ENCODE measurements around the gene IL31RA. TPM values are rescaled to one million over a fixed set of nuclear protein-coding genes. Genes with fewer than 3 reads are reported as not detected.
A peak's percentile ranks its signal among the peaks of the same experiment; 100 is the strongest.
"Not testable (repeated sequence)": the region's sequence is repeated elsewhere in the genome, so short reads cannot be mapped to it uniquely, and the experiment has no call there.

The IL31RA gene
- polyA plus RNA-seq, 2 of the 4 experiments (the other 2 are of a cell fraction): 0.94 to 2.0 TPM

GRCh38 chr5:55936100-55936693, 85.0 kb downstream of the IL31RA start:
- Histone ChIP-seq H3K9me3 (no peaks in the 10 kb centered on the region), H3K4me3 (no peak overlapping the region), H3K4me2 (peak overlapping the region; percentile 18; the same call in 2 of the 3 replicates), H3K4me1 (peaks cover 64% of the 10 kb centered on the region), H3K27ac (peak overlapping the region; percentile 87 to 93)
- TF ChIP-seq NR3C1 (IDR thresholded peaks at IDR 0.05): no peak
- no peak for TF ChIP-seq ZFP36 (IDR thresholded peaks at IDR 0.05; ENCODE audit: borderline replicate concordance, partially characterized antibody)
- no peak for TF ChIP-seq HOXA7 (CRISPR knock-in tag; IDR thresholded peaks at IDR 0.05)
- no peak for TF ChIP-seq CHD2 (IDR thresholded peaks at IDR 0.05; ENCODE audit: low read length, partially characterized antibody)
- TF ChIP-seq ELK1 (IDR thresholded peaks at IDR 0.05; ENCODE audit: low read depth, low read length): no peak
- peak; percentile 97 for TF ChIP-seq SMC3 (IDR thresholded peaks at IDR 0.05)
- TF ChIP-seq RAD21 (conservative IDR thresholded peaks at IDR 0.05 in 1 of 2, IDR thresholded peaks at IDR 0.05 in 1 of 2): peak; percentile 96 to 98
- no peak for TF ChIP-seq KDM5A (IDR thresholded peaks at IDR 0.05)
- no peak for TF ChIP-seq MAZ (IDR thresholded peaks at IDR 0.05; ENCODE audit: borderline replicate concordance, low read depth, low read length)
- no peak for TF ChIP-seq RFX5 (IDR thresholded peaks at IDR 0.05)
- TF ChIP-seq CTCF (IDR thresholded peaks at IDR 0.05): peak; percentile 99
- no peak for TF ChIP-seq HEYL (CRISPR knock-in tag; IDR thresholded peaks at IDR 0.05)
- TF ChIP-seq ESRRA (IDR thresholded peaks at IDR 0.05; ENCODE audit: borderline replicate concordance, low read length): no peak
- no peak for TF ChIP-seq EP300 (IDR thresholded peaks at IDR 0.05)
- TF ChIP-seq JUNB (IDR thresholded peaks at IDR 0.05): no peak
- no peak for TF ChIP-seq MYC (IDR thresholded peaks at IDR 0.05; ENCODE audit: borderline replicate concordance, low read length)
- TF ChIP-seq USF2 (IDR thresholded peaks at IDR 0.05): no peak
- TF ChIP-seq BCL3 (IDR thresholded peaks at IDR 0.05): no peak
- no peak for TF ChIP-seq NFE2L2 (conservative IDR thresholded peaks at IDR 0.05; ENCODE audit: low read length)
- TF ChIP-seq BHLHE40 (IDR thresholded peaks at IDR 0.05; ENCODE audit: low read depth, low read length): no peak
- TF ChIP-seq RNF2 (IDR thresholded peaks at IDR 0.05; ENCODE audit: borderline replicate concordance, low read depth): no peak
- no peak for TF ChIP-seq TFCP2L1 (CRISPR knock-in tag; IDR thresholded peaks at IDR 0.05)
- no peak for TF ChIP-seq RARB (CRISPR knock-in tag; IDR thresholded peaks at IDR 0.05)
- no peak for TF ChIP-seq CHD4 (IDR thresholded peaks at IDR 0.05; ENCODE audit: borderline replicate concordance)
- TF ChIP-seq JUN (IDR thresholded peaks at IDR 0.05): peak in 1 of 2 experiments; percentile 39; a peak in 1 of 5 replicates
- no peak for TF ChIP-seq HOXB5 (CRISPR knock-in tag; IDR thresholded peaks at IDR 0.05)
- TF ChIP-seq TP53 (CRISPR knock-in tag; IDR thresholded peaks at IDR 0.05): no peak
- no peak for TF ChIP-seq HOXB13 (CRISPR knock-in tag; IDR thresholded peaks at IDR 0.05; ENCODE audit: low read depth)
- TF ChIP-seq EHF (CRISPR knock-in tag; IDR thresholded peaks at IDR 0.05): no peak
- no peak for TF ChIP-seq PHF8 (IDR thresholded peaks at IDR 0.05; ENCODE audit: borderline replicate concordance, low read depth)
- no peak for TF ChIP-seq GATA3 (IDR thresholded peaks at IDR 0.05; ENCODE audit: borderline replicate concordance)
- TF ChIP-seq ATOH8 (CRISPR knock-in tag; IDR thresholded peaks at IDR 0.05; ENCODE audit: low read depth): no peak
- TF ChIP-seq POLR2AphosphoS2 (conservative IDR thresholded peaks at IDR 0.05; ENCODE audit: low read length): peak; percentile 56; the same call in 1 of the 2 replicates
- WGBS (ENCODE audit: missing lambda C conversion rate): 13% methylated on average over 3 of the region's 3 CpGs
- ChIA-PET CTCF (interaction anchor here (0.6 to 8.0 kb wide), 76 partner anchors 9 to 1284 kb away, joined by 3 to 116 read pairs (median 4); partner anchors contain the start of genes GPBP1 and IL6ST), POLR2A (interaction anchor here (0.6 kb wide), 3 partner anchors 117 to 967 kb away, joined by 4 to 7 read pairs (median 5); no protein-coding TSS in a partner anchor)
- peak; percentile 68 to 91 for DNase-seq (ENCODE audit: low read depth in 1 of 2, low spot score in 1 of 2)
- peak; percentile 58 to 83 for ATAC-seq
- no peak for FAIRE-seq

- H3K4me2 ChIP-seq; POLR2A ChIA-PET; DNase-seq (ENCODE audit: low read depth in 1 of 2, low spot score in 1 of 2); FAIRE-seq; ATAC-seq; H3K9me3 ChIP-seq; H3K4me3 ChIP-seq: not testable (repeated sequence)
- Histone ChIP-seq H3K4me1 (peaks cover 50% of the 10 kb centered on the region), H3K27ac (peak overlapping the region; percentile 6 to 58; a peak in 3 of 6 replicates)
- CTCF ChIA-PET: interaction anchor here (0.5 to 8.0 kb wide), 11 partner anchors 13 to 1328 kb away, joined by 3 to 116 read pairs (median 11); partner anchors contain the start of gene IL6ST
These were observed 86.4 kb downstream of the IL31RA start for GRCh38 chr5:55937598-55937997.

All from A549 (cell line).